GM20000 (cell line): Measurements from ENCODE around the gene PLAGL2.

Source experiments
- DNase-seq: peaks from one replicate; pipeline ENCODE4 v3.0.0; 2012; ENCODE audit warnings: low spot score
- TF ChIP-seq, protein P1 (sequence below): IDR thresholded peaks from 2 replicates; pipeline ENCODE4 v1.5.1; 2012; ENCODE audit warnings: mild to moderate bottlenecking, control low read depth; ENCODE audit errors: extremely low read depth, missing control alignments

Gene PLAGL2

DNA sequence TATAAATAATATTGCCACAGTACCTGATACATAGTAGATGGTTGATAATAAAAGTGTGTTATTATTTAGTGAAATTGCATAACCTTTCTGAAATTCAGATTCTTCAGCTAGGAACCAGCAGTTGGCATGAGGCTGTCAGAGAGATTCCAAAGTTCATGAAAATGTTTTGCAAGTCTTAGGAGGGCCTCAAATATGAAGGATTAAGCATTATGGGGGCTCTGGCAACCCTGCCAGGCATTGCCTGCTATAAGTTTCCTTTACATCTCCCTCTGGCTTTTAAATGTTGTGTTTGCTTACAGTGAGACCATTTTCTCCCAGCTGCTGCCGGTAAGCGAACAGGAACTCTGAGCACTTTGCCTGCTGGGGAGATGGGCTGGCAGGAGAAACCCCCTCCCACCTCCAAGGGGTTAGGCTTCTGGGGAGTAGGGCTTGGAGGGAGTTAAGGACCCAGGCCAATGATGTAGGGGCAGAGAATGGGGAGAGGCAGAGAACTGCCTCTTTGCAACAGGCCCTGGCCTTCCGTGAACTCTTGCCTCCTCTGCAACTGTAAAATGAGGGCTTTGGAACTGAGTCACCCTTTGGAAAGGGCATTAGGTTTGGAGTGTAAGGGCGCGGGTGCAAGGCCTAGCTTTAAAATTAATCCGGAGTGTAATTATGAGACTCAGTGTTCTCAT is 36.7 kb upstream of the PLAGL2 start:
- TF ChIP-seq, protein P1, sequence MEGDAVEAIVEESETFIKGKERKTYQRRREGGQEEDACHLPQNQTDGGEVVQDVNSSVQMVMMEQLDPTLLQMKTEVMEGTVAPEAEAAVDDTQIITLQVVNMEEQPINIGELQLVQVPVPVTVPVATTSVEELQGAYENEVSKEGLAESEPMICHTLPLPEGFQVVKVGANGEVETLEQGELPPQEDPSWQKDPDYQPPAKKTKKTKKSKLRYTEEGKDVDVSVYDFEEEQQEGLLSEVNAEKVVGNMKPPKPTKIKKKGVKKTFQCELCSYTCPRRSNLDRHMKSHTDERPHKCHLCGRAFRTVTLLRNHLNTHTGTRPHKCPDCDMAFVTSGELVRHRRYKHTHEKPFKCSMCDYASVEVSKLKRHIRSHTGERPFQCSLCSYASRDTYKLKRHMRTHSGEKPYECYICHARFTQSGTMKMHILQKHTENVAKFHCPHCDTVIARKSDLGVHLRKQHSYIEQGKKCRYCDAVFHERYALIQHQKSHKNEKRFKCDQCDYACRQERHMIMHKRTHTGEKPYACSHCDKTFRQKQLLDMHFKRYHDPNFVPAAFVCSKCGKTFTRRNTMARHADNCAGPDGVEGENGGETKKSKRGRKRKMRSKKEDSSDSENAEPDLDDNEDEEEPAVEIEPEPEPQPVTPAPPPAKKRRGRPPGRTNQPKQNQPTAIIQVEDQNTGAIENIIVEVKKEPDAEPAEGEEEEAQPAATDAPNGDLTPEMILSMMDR, result no peak
- DNase-seq, result no peak

- no peak for DNase-seq
- TF ChIP-seq, protein P1, result no peak
Observed at GRCh38 chr20:32241807-32242206, 34.3 kb upstream of the PLAGL2 start.

- TF ChIP-seq, protein P1, result no peak
- no peak for DNase-seq
Observed at GRCh38 chr20:32240205-32240604, 32.7 kb upstream of the PLAGL2 start.

DNA sequence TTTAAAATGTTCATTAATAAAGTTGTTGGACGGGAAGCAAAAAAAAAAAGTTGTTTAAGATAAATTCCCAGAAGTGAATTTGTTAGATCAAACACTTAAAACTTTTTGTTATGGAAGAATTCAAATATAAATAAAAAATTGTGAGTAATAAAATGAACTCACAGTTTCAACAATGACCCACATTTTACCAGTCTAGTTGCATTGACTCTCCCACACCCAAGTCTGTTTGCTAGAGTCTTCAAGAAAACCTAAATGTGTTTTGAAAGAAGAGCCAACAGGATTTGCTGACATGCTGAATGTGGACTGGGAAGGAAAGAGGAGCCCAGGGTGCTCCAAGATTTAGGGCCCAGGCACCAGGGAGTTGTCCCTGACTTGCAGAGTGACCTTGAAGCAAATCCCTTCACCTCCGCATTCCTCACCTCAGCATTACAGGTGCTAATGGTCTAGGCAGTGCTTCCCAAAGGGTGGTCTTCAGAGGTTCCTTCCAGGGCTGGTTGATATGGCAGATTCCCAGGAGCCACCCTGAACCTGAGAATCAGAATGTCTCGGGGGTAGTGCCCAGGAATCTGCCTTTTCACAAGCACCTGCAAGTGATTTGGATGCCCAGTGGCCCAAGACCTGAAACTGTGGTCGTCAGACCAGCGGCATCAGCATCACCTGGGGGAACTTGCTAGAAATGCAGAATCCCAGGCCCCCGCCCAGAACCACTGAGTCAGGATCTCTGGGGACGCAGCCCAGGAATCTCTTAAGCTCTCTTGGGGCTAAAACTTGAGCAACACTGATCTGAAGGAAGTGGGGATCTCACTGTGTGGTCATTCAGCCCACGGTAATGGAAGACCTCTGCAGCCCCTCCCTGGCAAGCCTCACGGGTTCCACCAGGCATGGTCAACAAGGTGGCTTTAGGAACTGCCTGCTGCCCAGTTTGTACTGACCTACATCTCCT is 31.2 kb upstream of the PLAGL2 start:
- DNase-seq, result no peak
- TF ChIP-seq, protein P1, result no peak

GRCh38 chr20:32237419-32237818 is 29.9 kb upstream of the PLAGL2 start:
- TF ChIP-seq, protein P1, result no peak
- no peak for DNase-seq

DNA sequence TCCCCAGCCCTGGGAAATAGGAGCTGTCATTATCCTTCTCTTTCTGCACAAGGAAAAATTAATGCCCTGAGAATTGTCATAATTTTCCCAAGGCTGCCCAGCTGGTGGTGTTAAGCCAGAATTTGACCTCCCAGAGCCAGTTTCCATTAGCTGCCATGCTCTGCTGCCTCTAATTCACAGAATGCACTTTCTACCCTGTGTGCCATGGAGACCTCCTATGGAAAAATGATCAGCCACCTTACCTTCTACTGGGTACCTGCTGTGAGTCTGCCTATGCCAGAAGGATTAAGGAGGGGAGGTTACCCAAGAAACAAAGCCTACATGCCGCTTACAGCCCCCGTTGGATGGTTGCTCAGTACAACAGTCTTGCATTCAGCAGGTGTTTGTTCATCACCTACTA is 29.3 kb upstream of the PLAGL2 start:
- DNase-seq, result no peak
- TF ChIP-seq, protein P1, result no peak

DNA sequence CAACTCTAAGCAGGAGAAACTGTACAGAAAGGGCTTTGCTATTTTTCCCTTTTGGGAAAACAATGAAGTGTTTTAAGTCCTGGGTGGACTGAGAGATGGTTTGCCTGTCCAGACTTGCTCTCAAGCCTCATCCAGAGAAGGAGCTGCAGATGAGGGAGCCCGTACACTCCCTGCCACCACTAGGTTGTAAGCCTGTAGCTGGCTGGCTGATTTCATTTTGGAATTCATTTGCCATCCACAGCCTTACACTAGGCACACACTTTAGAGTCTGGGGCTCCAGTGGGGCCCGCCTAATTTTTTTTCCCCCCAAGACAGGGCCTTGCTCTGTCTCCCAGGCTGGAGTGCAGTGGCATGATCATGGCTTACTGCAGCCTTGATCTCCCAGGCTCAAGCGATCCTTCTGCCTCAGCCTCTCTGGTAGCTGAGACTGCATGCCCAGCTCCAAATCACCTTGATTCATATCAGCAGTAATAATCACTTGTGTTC is 28.5 kb upstream of the PLAGL2 start:
- no peak for DNase-seq
- TF ChIP-seq, protein P1, result no peak
